ENCODE results near the gene GJB4. TPM values are rescaled to one million over a fixed set of nuclear protein-coding genes. Genes with fewer than 3 reads are reported as not detected.

Gene GJB4
- total RNA-seq, 2 experiments from 2014 or later = not detected

GRCh38 chr1:34747638-34747941 lies 11.9 kb upstream of the GJB4 start:
- Mint-ChIP-seq H3K27ac (no peak overlapping the region), H3K9me3 (ENCODE audit: low read depth) (no peaks in the 10 kb centered on the region), H3K4me3 (no peak overlapping the region), H3K4me1 (no peaks in the 10 kb centered on the region), H3K36me3 (ENCODE audit: low read depth) (no peaks in the 10 kb centered on the region), H3K27me3 (no peaks in the 10 kb centered on the region)
- DNase-seq = no peak
- ATAC-seq = no peak
- ChIA-PET CTCF (no interaction called here), POLR2A (no interaction called here)
- intact Hi-C loops (cut with DNase I, micrococcal nuclease) = no loop called here

GRCh38 chr1:34749992-34750391 lies 9.5 kb upstream of the GJB4 start:
- ChIA-PET POLR2A (no interaction called here), CTCF (no interaction called here)
- intact Hi-C loops (cut with DNase I, micrococcal nuclease) = no loop called here
- Mint-ChIP-seq H3K27ac (no peak overlapping the region), H3K36me3 (ENCODE audit: low read depth) (no peaks in the 10 kb centered on the region), H3K4me3 (no peak overlapping the region), H3K27me3 (peaks cover 2% of the 10 kb centered on the region), H3K4me1 (no peaks in the 10 kb centered on the region), H3K9me3 (ENCODE audit: low read depth) (no peaks in the 10 kb centered on the region)
- no peak for DNase-seq
- no peak for ATAC-seq

GRCh38 chr1:34750610-34751009 lies 8.9 kb upstream of the GJB4 start:
- no peak for ATAC-seq
- Mint-ChIP-seq H3K27me3 (peaks cover 2% of the 10 kb centered on the region), H3K4me1 (no peaks in the 10 kb centered on the region), H3K36me3 (ENCODE audit: low read depth) (no peaks in the 10 kb centered on the region), H3K9me3 (ENCODE audit: low read depth) (no peaks in the 10 kb centered on the region), H3K27ac (no peak overlapping the region), H3K4me3 (no peak overlapping the region)
- intact Hi-C loops (cut with DNase I, micrococcal nuclease) = no loop called here
- ChIA-PET CTCF (no interaction called here), POLR2A (no interaction called here)
- DNase-seq = no peak

- DNase-seq = no peak
- H3K36me3 Mint-ChIP-seq (ENCODE audit: low read depth) = no peaks in the 10 kb centered on the region
- no peak overlapping the region for H3K4me3 Mint-ChIP-seq
- POLR2A ChIA-PET = no interaction called here
- no peaks in the 10 kb centered on the region for H3K4me1 Mint-ChIP-seq
- CTCF ChIA-PET = interaction anchor here (0.6 to 1.5 kb wide), 2 partner anchors 9 to 10 kb away, joined by 3 to 5 read pairs; no protein-coding TSS in a partner anchor
- H3K9me3 Mint-ChIP-seq (ENCODE audit: low read depth) = no peaks in the 10 kb centered on the region
- H3K27me3 Mint-ChIP-seq = peaks cover 2% of the 10 kb centered on the region
- no peak overlapping the region for H3K27ac Mint-ChIP-seq
- no peak for ATAC-seq
- intact Hi-C loops (cut with DNase I, micrococcal nuclease) = no loop called here
Observed at GRCh38 chr1:34753163-34753562, 6.4 kb upstream of the GJB4 start.

DNA sequence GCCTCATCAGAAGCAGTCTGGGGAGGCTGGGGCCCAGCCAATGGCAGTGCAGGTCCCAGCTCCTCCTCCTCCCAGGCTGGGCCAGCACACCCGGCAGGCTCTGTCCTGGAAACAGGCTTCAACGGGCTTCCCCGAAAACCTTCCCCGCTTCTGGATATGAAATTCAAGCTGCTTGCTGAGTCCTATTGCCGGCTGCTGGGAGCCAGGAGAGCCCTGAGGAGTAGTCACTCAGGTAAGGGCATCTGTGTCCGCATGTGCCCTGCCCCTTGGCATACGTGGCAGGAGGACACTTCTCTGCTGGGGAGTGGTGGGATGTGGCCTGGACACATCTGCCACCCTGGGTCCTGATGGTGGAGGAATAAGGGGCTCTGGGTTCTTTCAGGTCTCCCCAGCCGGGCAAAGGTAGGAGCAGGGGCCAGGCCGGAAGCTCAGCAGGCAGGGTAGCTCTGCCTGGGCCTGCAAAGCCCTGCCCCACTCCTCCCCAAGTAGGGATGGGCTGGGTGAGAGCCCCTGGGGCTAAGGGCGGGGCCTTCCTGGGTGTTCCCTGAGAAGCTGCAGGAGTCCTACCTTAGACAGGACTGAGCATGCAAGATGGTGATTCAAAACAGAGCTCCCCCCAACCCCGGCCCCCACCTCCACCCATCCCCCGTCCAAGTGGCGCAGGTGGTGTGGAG lies 4.4 kb upstream of the GJB4 start, which contains the start of gene GJB5:
TSS of gene GJB5 (plus strand) at position 84 of the 674 bp plus-strand sequence. CDS start 2,284 bp downstream, outside the sequence.
- Mint-ChIP-seq H3K4me1 (no peaks in the 10 kb centered on the region), H3K36me3 (ENCODE audit: low read depth) (no peaks in the 10 kb centered on the region), H3K27ac (no peak within 1 kb of the TSS), H3K4me3 (no peak within 1 kb of the TSS), H3K27me3 (peaks cover 2% of the 10 kb centered on the region), H3K9me3 (ENCODE audit: low read depth) (no peaks in the 10 kb centered on the region)
- intact Hi-C loops (cut with DNase I, micrococcal nuclease) = no loop called here
- ChIA-PET POLR2A (no interaction called here), CTCF (no interaction called here)
- DNase-seq = no peak
- ATAC-seq = no peak

DNA sequence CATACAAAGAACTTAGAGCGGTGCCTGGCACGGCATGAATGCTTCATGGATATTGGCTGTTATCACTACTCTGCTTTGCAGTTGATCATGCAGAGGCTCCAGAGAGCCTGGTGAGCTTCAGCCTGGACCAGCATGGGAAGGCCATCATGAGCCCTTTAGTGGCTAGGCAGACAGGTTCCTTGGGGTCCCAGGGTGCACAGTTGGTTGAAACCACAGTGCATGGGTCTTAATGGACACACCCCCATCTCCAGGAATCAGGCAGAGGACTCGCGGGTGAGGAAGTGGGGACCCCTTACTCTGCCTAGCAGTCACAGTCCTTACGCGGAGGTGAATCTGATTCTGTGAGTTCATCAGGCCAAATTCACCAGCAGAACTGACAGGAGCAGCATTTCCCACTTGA lies 3.6 kb upstream of the GJB4 start:
- intact Hi-C loops (cut with DNase I, micrococcal nuclease) = no loop called here
- ChIA-PET CTCF (interaction anchor here (1.3 kb wide), 1 partner anchor 14 kb away, joined by 4 read pairs; no protein-coding TSS in a partner anchor), POLR2A (no interaction called here)
- no peaks in the 10 kb centered on the region for H3K36me3 Mint-ChIP-seq (ENCODE audit: low read depth)
- H3K4me1 Mint-ChIP-seq = no peaks in the 10 kb centered on the region
- no peaks in the 10 kb centered on the region for H3K9me3 Mint-ChIP-seq (ENCODE audit: low read depth)
- no peak for DNase-seq
- no peak for ATAC-seq
- peaks cover 2% of the 10 kb centered on the region for H3K27me3 Mint-ChIP-seq
- H3K27ac Mint-ChIP-seq = no peak overlapping the region
- no peak overlapping the region for H3K4me3 Mint-ChIP-seq

GRCh38 chr1:34757386-34757785 lies 2.2 kb upstream of the GJB4 start:
- no peak overlapping the region for H3K27ac Mint-ChIP-seq
- intact Hi-C loops (cut with DNase I, micrococcal nuclease) = no loop called here
- H3K4me3 Mint-ChIP-seq = no peak overlapping the region
- ChIA-PET CTCF (interaction anchor here (1.3 kb wide), 1 partner anchor 15 kb away, joined by 4 read pairs; no protein-coding TSS in a partner anchor), POLR2A (no interaction called here)
- H3K9me3 Mint-ChIP-seq (ENCODE audit: low read depth) = no peaks in the 10 kb centered on the region
- H3K36me3 Mint-ChIP-seq (ENCODE audit: low read depth) = no peaks in the 10 kb centered on the region
- H3K4me1 Mint-ChIP-seq = no peaks in the 10 kb centered on the region
- H3K27me3 Mint-ChIP-seq = peaks cover 2% of the 10 kb centered on the region
- ATAC-seq (no peak), DNase-seq (no peak)

DNA sequence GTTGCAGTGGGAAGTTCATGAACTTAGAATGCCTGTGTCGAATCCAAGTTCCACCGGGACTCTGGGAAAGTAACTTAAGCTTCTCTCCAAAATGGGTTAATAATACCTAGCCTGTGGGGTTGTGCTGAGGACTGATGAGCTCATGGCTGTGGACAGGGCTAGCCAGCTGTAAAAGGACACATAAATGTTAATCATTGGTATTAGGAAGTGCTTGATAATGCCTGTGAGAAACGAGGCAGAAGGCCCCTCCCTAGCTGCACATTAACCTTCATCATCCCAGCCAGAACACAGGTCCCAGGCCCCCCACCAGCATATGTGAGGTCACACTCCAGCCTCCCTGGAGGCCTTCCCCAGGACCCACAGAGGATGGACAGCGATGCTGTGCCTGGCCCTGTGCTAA lies 789 bp upstream of the GJB4 start:
- Mint-ChIP-seq H3K36me3 (ENCODE audit: low read depth) (no peaks in the 10 kb centered on the region), H3K4me1 (no peaks in the 10 kb centered on the region), H3K9me3 (ENCODE audit: low read depth) (no peaks in the 10 kb centered on the region), H3K4me3 (no peak overlapping the region), H3K27me3 (no peaks in the 10 kb centered on the region), H3K27ac (no peak overlapping the region)
- DNase-seq (no peak), ATAC-seq (no peak)
- CTCF ChIA-PET = interaction anchor here (0.6 to 1.1 kb wide), 2 partner anchors 15 to 17 kb away, joined by 3 read pairs; no protein-coding TSS in a partner anchor
- intact Hi-C loops (cut with DNase I, micrococcal nuclease) = no loop called here
- POLR2A ChIA-PET = no interaction called here

GRCh38 chr1:34761176-34761761 lies 1.7 kb downstream of the GJB4 start:
- Mint-ChIP-seq H3K4me1 (no peaks in the 10 kb centered on the region), H3K27me3 (no peaks in the 10 kb centered on the region), H3K36me3 (ENCODE audit: low read depth) (no peaks in the 10 kb centered on the region), H3K27ac (no peak overlapping the region), H3K4me3 (no peak overlapping the region), H3K9me3 (ENCODE audit: low read depth) (no peaks in the 10 kb centered on the region)
- DNase-seq (no peak), ATAC-seq (no peak)
- POLR2A ChIA-PET = no interaction called here
- CTCF ChIA-PET = no interaction called here
- intact Hi-C loops (cut with DNase I, micrococcal nuclease) = no loop called here

- CTCF ChIA-PET = no interaction called here
- no peak for DNase-seq
Observed at GRCh38 chr1:34761776-34762307, 2.3 kb downstream of the GJB4 start.

DNA sequence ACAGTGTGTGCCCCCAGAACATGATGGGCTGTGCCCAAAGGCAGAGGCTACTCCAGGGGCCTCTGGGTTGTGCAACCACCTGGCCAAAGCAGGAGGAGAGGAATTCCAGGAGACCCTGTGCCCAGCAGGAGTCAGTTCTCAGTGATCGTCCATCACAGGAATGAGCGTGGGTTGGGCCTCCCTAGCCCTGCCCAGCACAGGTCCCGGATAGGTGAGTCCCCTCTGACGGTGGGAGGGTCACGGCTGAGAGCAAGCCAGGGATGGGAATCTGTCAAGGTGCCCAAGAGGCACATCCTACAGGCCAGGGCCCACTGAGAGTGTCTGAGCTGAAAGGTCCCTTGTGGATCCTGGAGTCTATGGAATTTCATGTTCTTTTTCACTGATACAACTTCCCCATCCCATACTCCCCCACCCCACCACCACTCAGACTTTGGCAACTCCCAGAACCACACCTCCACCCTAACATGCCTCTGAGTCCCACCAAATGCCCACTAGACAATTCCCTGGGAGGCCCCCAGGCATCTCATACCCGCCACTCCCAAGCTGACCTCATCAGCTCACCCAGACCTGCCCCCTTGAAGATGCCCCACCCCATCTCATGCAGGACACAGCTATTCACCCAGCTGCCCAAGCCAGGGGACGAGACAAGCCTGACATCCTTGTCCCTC lies 3.1 kb downstream of the GJB4 start:
- Mint-ChIP-seq H3K4me3 (no peak overlapping the region), H3K36me3 (ENCODE audit: low read depth) (no peaks in the 10 kb centered on the region), H3K9me3 (ENCODE audit: low read depth) (no peaks in the 10 kb centered on the region), H3K27ac (no peak overlapping the region), H3K27me3 (no peaks in the 10 kb centered on the region), H3K4me1 (no peaks in the 10 kb centered on the region)
- CTCF ChIA-PET = no interaction called here
- DNase-seq (no peak), ATAC-seq (no peak)
- intact Hi-C loops (cut with DNase I, micrococcal nuclease) = no loop called here
- POLR2A ChIA-PET = no interaction called here

More at GRCh38 chr1:34761776-34762307, 2.3 kb downstream of the GJB4 start:
- Mint-ChIP-seq H3K27me3 (no peaks in the 10 kb centered on the region), H3K36me3 (ENCODE audit: low read depth) (no peaks in the 10 kb centered on the region), H3K9me3 (ENCODE audit: low read depth) (no peaks in the 10 kb centered on the region), H3K4me3 (no peak overlapping the region), H3K27ac (no peak overlapping the region), H3K4me1 (no peaks in the 10 kb centered on the region)
- no peak for ATAC-seq
- POLR2A ChIA-PET = no interaction called here
- intact Hi-C loops (cut with DNase I, micrococcal nuclease) = no loop called here

DNA sequence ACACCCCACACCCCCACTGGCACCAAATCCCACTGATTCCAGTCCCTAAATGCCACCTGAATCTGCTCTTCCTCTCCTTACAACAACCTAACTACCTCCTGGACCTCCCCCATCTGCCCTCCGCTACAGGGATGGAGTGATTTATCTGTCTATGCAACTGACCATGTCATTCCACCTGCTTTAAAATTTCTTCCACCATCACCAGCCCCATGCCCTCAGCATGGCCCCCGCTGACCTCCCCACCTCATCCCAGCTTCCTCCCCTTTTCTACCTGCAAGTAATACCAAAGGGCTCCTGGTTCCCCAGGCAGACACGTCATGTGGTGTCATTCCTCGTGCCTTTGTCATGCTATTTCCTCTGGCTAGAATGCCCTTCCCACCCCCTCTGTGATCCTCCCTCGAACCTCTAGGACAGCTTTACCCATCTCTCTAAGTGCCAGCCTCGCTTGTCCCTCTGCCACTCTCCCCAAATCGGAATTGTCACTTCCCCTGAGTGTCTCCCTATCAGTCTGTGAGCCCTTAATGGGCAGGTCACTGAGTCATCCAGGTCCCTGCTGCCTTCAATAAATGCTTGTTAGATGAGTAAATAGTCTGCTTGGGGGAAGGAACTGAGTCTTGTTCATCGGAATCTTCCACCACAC lies 3.7 kb downstream of the GJB4 start:
- ChIA-PET CTCF (no interaction called here), POLR2A (no interaction called here)
- Mint-ChIP-seq H3K27me3 (no peaks in the 10 kb centered on the region), H3K27ac (no peak overlapping the region), H3K9me3 (ENCODE audit: low read depth) (no peaks in the 10 kb centered on the region), H3K4me3 (no peak overlapping the region), H3K36me3 (ENCODE audit: low read depth) (no peaks in the 10 kb centered on the region), H3K4me1 (no peaks in the 10 kb centered on the region)
- no peak for ATAC-seq
- intact Hi-C loops (cut with DNase I, micrococcal nuclease) = no loop called here
- no peak for DNase-seq
